DND-41 (cell line): ENCODE data around the gene SPDYE4.

Experiments
- ATAC-seq: fragments of 200-7000 bp; cut with Tn5 transposase; 3 replicates; pipeline ENCODE4 v1.9.1; 2021; ENCODE audit warnings: low read depth; ENCODE audit not compliant: insufficient read depth
- DNase-seq: peaks from one replicate; pipeline ENCODE4 v3.0.0-alpha.2; 2020
- H2AFZ ChIP-seq: 2 replicates; pipeline ENCODE4 v1.6.0; 2012; ENCODE audit warnings: low read depth, low read length
- H3K27ac ChIP-seq: 2 replicates; pipeline ENCODE4 v1.5.1; 2012; ENCODE audit warnings: low read length, inconsistent platforms
- H3K27me3 ChIP-seq: fragments of 200-600 bp; sonication (generic); 2 replicates; pipeline ENCODE4 v1.6.0; 2012; ENCODE audit warnings: low read length, mild to moderate bottlenecking, inconsistent platforms; ENCODE audit not compliant: insufficient read depth, poor library complexity
- H3K36me3 ChIP-seq: 2 replicates; pipeline ENCODE4 v1.5.1; 2012; ENCODE audit warnings: low read length, inconsistent platforms; ENCODE audit not compliant: insufficient read depth
- H3K4me1 ChIP-seq: 2 replicates; pipeline ENCODE4 v1.5.1; 2012; ENCODE audit warnings: mild to moderate bottlenecking, low read length; ENCODE audit not compliant: insufficient read depth
- H3K4me2 ChIP-seq: 2 replicates; pipeline ENCODE4 v1.6.0; 2012; ENCODE audit warnings: mild to moderate bottlenecking, moderate library complexity, low read length, inconsistent platforms; ENCODE audit not compliant: insufficient read depth
- H3K4me3 ChIP-seq, 2 experiments: fragments of 200-600 bp in 1 of 2; shearing (Covaris generic) in 1 of 2; 2 replicates each; pipeline ENCODE4 v1.5.1; 2012 to 2016; ENCODE audit warnings: inconsistent platforms in 2 of 2, low read length in 2 of 2, mild to moderate bottlenecking in 2 of 2, low read depth in 1 of 2, moderate library complexity in 1 of 2
- H3K79me2 ChIP-seq: 2 replicates; pipeline ENCODE4 v1.6.0; 2012; ENCODE audit warnings: low read length, inconsistent platforms; ENCODE audit not compliant: insufficient read depth
- H3K9ac ChIP-seq: 2 replicates; pipeline ENCODE4 v1.6.0; 2012; ENCODE audit warnings: low read depth, mild to moderate bottlenecking, inconsistent platforms, low read length, moderate library complexity
- H3K9me3 ChIP-seq: 2 replicates; pipeline ENCODE4 v1.5.1; 2012; ENCODE audit warnings: low read length, moderate library complexity, mild to moderate bottlenecking, inconsistent platforms; ENCODE audit not compliant: insufficient read depth, severe bottlenecking
- H4K20me1 ChIP-seq: 2 replicates; pipeline ENCODE4 v1.6.0; 2012; ENCODE audit warnings: low read length; ENCODE audit not compliant: insufficient read depth
- EZH2 ChIP-seq: IDR thresholded peaks from 3 replicates; pipeline ENCODE4 v1.6.1; 2012; ENCODE audit warnings: borderline replicate concordance, low read depth, mild to moderate bottlenecking, moderate library complexity, low read length, inconsistent platforms; ENCODE audit not compliant: severe bottlenecking
- TF ChIP-seq, protein P1 (sequence below): IDR thresholded peaks from 2 replicates; pipeline ENCODE4 v1.5.1; 2012; ENCODE audit warnings: borderline replicate concordance, low read length, moderate library complexity, mild to moderate bottlenecking; ENCODE audit not compliant: poor library complexity, severe bottlenecking; ENCODE audit errors: extremely low read depth

The SPDYE4 gene

DNA sequence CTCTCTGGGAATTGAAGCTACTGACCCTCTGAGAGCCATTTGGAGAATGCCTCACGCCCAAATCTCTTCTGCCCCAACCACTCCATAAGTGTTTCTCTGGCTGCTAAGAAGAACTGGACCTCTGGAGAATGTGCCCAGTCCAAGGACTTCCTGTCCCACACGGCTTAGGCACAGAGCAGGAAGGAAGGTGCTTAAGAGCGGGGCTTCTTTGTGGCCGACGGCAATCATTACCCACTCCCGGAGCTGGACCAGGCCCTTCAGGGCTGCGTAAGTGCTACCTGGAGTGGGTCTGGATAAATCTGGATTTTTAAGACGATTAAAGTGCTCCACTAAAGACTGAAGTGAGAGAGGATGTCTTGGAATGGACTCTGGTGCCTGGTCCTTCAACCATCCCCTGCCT lies 15.5 kb downstream of the SPDYE4 start:
- no peak overlapping the region for H3K4me2 ChIP-seq
- no peaks in the 10 kb centered on the region for H3K79me2 ChIP-seq
- no peak for ATAC-seq
- H3K27ac ChIP-seq: no peak overlapping the region
- H3K4me3 ChIP-seq: no peak overlapping the region
- H3K9me3 ChIP-seq: no peaks in the 10 kb centered on the region
- H2AFZ ChIP-seq: no peak overlapping the region
- no peaks in the 10 kb centered on the region for H3K36me3 ChIP-seq
- peaks cover 6% of the 10 kb centered on the region for H3K27me3 ChIP-seq
- H4K20me1 ChIP-seq: no peaks in the 10 kb centered on the region
- H3K9ac ChIP-seq: no peak overlapping the region
- no peak for DNase-seq
- TF ChIP-seq EZH2: no peak
- TF ChIP-seq, protein P1, sequence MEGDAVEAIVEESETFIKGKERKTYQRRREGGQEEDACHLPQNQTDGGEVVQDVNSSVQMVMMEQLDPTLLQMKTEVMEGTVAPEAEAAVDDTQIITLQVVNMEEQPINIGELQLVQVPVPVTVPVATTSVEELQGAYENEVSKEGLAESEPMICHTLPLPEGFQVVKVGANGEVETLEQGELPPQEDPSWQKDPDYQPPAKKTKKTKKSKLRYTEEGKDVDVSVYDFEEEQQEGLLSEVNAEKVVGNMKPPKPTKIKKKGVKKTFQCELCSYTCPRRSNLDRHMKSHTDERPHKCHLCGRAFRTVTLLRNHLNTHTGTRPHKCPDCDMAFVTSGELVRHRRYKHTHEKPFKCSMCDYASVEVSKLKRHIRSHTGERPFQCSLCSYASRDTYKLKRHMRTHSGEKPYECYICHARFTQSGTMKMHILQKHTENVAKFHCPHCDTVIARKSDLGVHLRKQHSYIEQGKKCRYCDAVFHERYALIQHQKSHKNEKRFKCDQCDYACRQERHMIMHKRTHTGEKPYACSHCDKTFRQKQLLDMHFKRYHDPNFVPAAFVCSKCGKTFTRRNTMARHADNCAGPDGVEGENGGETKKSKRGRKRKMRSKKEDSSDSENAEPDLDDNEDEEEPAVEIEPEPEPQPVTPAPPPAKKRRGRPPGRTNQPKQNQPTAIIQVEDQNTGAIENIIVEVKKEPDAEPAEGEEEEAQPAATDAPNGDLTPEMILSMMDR: no peak
- peaks cover 24% of the 10 kb centered on the region for H3K4me1 ChIP-seq

DNA sequence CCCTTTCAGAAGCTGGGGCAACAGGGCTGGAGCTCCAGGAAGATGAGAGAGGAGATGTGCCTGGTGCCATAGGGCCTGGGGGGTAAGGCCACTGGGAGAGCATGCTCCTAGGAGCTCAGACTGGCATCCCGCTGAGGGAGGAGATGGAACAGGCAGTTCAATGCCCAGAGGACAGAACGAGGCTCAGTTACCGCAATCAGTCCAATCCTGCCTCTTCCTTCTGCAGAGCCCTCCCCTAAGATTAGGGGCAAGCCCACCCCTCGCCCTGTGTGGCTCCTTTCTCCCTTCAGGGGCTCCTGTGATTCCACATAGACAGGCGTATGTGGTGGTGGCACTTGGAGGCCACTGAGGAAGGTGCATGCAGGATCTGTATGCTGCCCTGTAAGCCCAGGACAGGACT lies 16.1 kb downstream of the SPDYE4 start:
- no peaks in the 10 kb centered on the region for H4K20me1 ChIP-seq
- H3K9ac ChIP-seq: no peak overlapping the region
- TF ChIP-seq, protein P1: no peak
- no peak for TF ChIP-seq EZH2
- H3K9me3 ChIP-seq: no peaks in the 10 kb centered on the region
- peaks cover 24% of the 10 kb centered on the region for H3K4me1 ChIP-seq
- no peak overlapping the region for H3K4me3 ChIP-seq
- H3K79me2 ChIP-seq: no peaks in the 10 kb centered on the region
- no peak overlapping the region for H2AFZ ChIP-seq
- ATAC-seq (no peak), DNase-seq (no peak)
- no peak overlapping the region for H3K4me2 ChIP-seq
- peaks cover 6% of the 10 kb centered on the region for H3K27me3 ChIP-seq
- H3K36me3 ChIP-seq: no peaks in the 10 kb centered on the region
- no peak overlapping the region for H3K27ac ChIP-seq

GRCh38 chr17:8741771-8742170 lies 16.6 kb downstream of the SPDYE4 start:
- H4K20me1 ChIP-seq: no peaks in the 10 kb centered on the region
- no peak overlapping the region for H3K4me3 ChIP-seq
- no peak overlapping the region for H2AFZ ChIP-seq
- H3K9me3 ChIP-seq: no peaks in the 10 kb centered on the region
- DNase-seq: no peak
- no peak overlapping the region for H3K4me2 ChIP-seq
- ATAC-seq: no peak
- peaks cover 6% of the 10 kb centered on the region for H3K27me3 ChIP-seq
- H3K79me2 ChIP-seq: no peaks in the 10 kb centered on the region
- H3K9ac ChIP-seq: no peak overlapping the region
- no peaks in the 10 kb centered on the region for H3K36me3 ChIP-seq
- H3K27ac ChIP-seq: no peak overlapping the region
- H3K4me1 ChIP-seq: peaks cover 24% of the 10 kb centered on the region
- TF ChIP-seq, protein P1: no peak
- no peak for TF ChIP-seq EZH2

GRCh38 chr17:8741366-8741765 lies 17.0 kb downstream of the SPDYE4 start:
- H3K27ac ChIP-seq: no peak overlapping the region
- H3K9me3 ChIP-seq: no peaks in the 10 kb centered on the region
- H3K4me1 ChIP-seq: peaks cover 21% of the 10 kb centered on the region
- H4K20me1 ChIP-seq: no peaks in the 10 kb centered on the region
- ATAC-seq (no peak), DNase-seq (no peak)
- H3K27me3 ChIP-seq: peaks cover 6% of the 10 kb centered on the region
- H3K4me2 ChIP-seq: no peak overlapping the region
- H3K9ac ChIP-seq: no peak overlapping the region
- H3K4me3 ChIP-seq: no peak overlapping the region
- no peaks in the 10 kb centered on the region for H3K79me2 ChIP-seq
- TF ChIP-seq, protein P1: no peak
- TF ChIP-seq EZH2: no peak
- peak overlapping the region; percentile 59; the same call in 1 of the 2 replicates for H2AFZ ChIP-seq
- no peaks in the 10 kb centered on the region for H3K36me3 ChIP-seq
